OCI-LY7 (cell line): ENCODE measurements around the gene POC1A. TPM values are rescaled to one million over a fixed set of nuclear protein-coding genes. Genes with fewer than 3 reads are reported as not detected.

Experiments used
- BruUV-seq: library from RNA; stranded (reverse); fragments of 400-500 nt; replicated peaks from 2 replicates; lab custom pipeline; 2021; lab: Mats Ljungman, UMichigan
- CTCF ChIA-PET: fragments of 300-600 bp; sonication (Branson Sonifier 250); formaldehyde crosslinking; loops from one replicate; lab custom pipeline; 2022; ENCODE audit warnings: antibody characterized with exemption; ENCODE audit not compliant: unreplicated experiment; lab: Charles Lee
- POLR2A ChIA-PET: fragments of 300-600 bp; sonication (Branson Sonifier 250); formaldehyde crosslinking; loops from one replicate; lab custom pipeline; 2022; ENCODE audit warnings: antibody characterized with exemption; lab: Charles Lee
- DNase-seq: peaks from one replicate; pipeline ENCODE4 v3.0.0-alpha.2; 2015; ENCODE audit warnings: low spot score
- H2AFZ ChIP-seq: fragments of 200-600 bp; sonication (generic), shearing (Covaris generic); 2 replicates; pipeline ENCODE4 v1.6.1; 2014; ENCODE audit warnings: mild to moderate bottlenecking, antibody characterized with exemption, low read length, moderate library complexity
- H3K27ac ChIP-seq: fragments of 200-600 bp; sonication (generic); 2 replicates; pipeline ENCODE4 v1.5.1; 2014; ENCODE audit warnings: mixed run types, low read depth, mild to moderate bottlenecking, moderate library complexity, low read length, inconsistent platforms; ENCODE audit not compliant: poor library complexity, severe bottlenecking
- H3K36me3 ChIP-seq: fragments of 200-600 bp; sonication (generic); 2 replicates; pipeline ENCODE4 v1.6.1; 2014; ENCODE audit warnings: mild to moderate bottlenecking, antibody characterized with exemption, low read length, moderate library complexity, mixed read lengths; ENCODE audit not compliant: insufficient read depth
- H3K4me1 ChIP-seq: fragments of 200-600 bp; sonication (generic); 2 replicates; pipeline ENCODE4 v1.5.1; 2014; ENCODE audit warnings: mild to moderate bottlenecking, low read length; ENCODE audit not compliant: insufficient read depth, poor library complexity, severe bottlenecking
- H3K4me2 ChIP-seq: fragments of 200-600 bp; sonication (generic); 2 replicates; pipeline ENCODE4 v1.6.1; 2014; ENCODE audit warnings: mild to moderate bottlenecking, low read length
- H3K4me3 ChIP-seq: fragments of 200-600 bp; sonication (generic); 2 replicates; pipeline ENCODE4 v1.5.1; 2014; ENCODE audit warnings: mild to moderate bottlenecking, low read depth, low read length; ENCODE audit not compliant: poor library complexity, severe bottlenecking
- H3K79me2 ChIP-seq: fragments of 200-600 bp; sonication (generic); 2 replicates; pipeline ENCODE4 v1.6.1; 2016; ENCODE audit warnings: low read depth, mild to moderate bottlenecking, low read length, moderate library complexity, mixed read lengths; ENCODE audit not compliant: insufficient read depth
- H3K9me2 ChIP-seq: fragments of 200-600 bp; sonication (generic); 2 replicates; pipeline ENCODE4 v1.6.1; 2016; ENCODE audit warnings: mild to moderate bottlenecking, low read length, mixed read lengths; ENCODE audit not compliant: insufficient read depth
- H3K9me3 ChIP-seq: fragments of 200-600 bp; sonication (generic); 2 replicates; pipeline ENCODE4 v1.6.1; 2014; ENCODE audit warnings: mild to moderate bottlenecking, mixed run types, low read length, mixed read lengths
- H4K20me1 ChIP-seq: fragments of 200-600 bp; sonication (generic); 2 replicates; pipeline ENCODE4 v1.6.1; 2014; ENCODE audit warnings: mild to moderate bottlenecking, antibody characterized with exemption, low read length, moderate library complexity, mixed read lengths; ENCODE audit not compliant: insufficient read depth
- CTCF ChIP-seq: fragments of 200-600 bp; sonication (generic); conservative IDR thresholded peaks from 2 replicates; pipeline ENCODE4 v1.5.1; 2014; ENCODE audit warnings: mild to moderate bottlenecking, antibody characterized with exemption, low read length, moderate library complexity, mixed read lengths
- EZH2phosphoT487 ChIP-seq: fragments of 200-600 bp; sonication (generic); IDR thresholded peaks from 2 replicates; pipeline ENCODE4 v1.6.1; 2018; ENCODE audit warnings: low read depth, borderline replicate concordance, mild to moderate bottlenecking, mixed run types, antibody characterized with exemption, low read length, moderate library complexity, mixed read lengths
- intact Hi-C: fragments of 100-400 bp; cut with micrococcal nuclease; formaldehyde crosslinking; loops from one replicate; pipeline ENCODE4 v1.10.0; 2022; ENCODE audit not compliant: unreplicated experiment
- total RNA-seq, 2 experiments: library from RNA; depleted of rRNA in 1 of 2; stranded (reverse); fragments of >200 nt in 1 of 2; shearing (Covaris generic) in 1 of 2; gene quantifications; 2 replicates each; pipeline ENCODE4 v1.2.3, GENCODE V29; 2014 to 2022

Gene POC1A
- total RNA-seq, 2 experiments from 2014 or later = 40.0 to 41.0 TPM

- no peaks in the 10 kb centered on the region for H4K20me1 ChIP-seq
- no peak for TF ChIP-seq CTCF
- no peak for TF ChIP-seq EZH2phosphoT487
- no TSS peak for BruUV-seq
- no peak overlapping the region for H3K4me2 ChIP-seq
- no peaks in the 10 kb centered on the region for H3K79me2 ChIP-seq
- H3K9me2 ChIP-seq = no peaks in the 10 kb centered on the region
- ChIA-PET CTCF (no interaction called here), POLR2A (no interaction called here)
- no peak overlapping the region for H2AFZ ChIP-seq
- H3K36me3 ChIP-seq = peaks cover 68% of the 10 kb centered on the region
- no peak overlapping the region for H3K27ac ChIP-seq
- no peaks in the 10 kb centered on the region for H3K9me3 ChIP-seq
- H3K4me1 ChIP-seq = no peaks in the 10 kb centered on the region
- no peak overlapping the region for H3K4me3 ChIP-seq
- intact Hi-C loops = no loop called here
- no peak for DNase-seq
Measured at GRCh38 chr3:52130966-52131622, 23.1 kb downstream of the POC1A start.

GRCh38 chr3:52128118-52128683 lies 26.0 kb downstream of the POC1A start:
- POLR2A ChIA-PET = no interaction called here
- Histone ChIP-seq H3K79me2 (no peaks in the 10 kb centered on the region), H3K9me3 (no peaks in the 10 kb centered on the region), H3K27ac (no peak overlapping the region), H3K4me3 (no peak overlapping the region), H3K9me2 (no peaks in the 10 kb centered on the region), H3K36me3 (peaks cover 71% of the 10 kb centered on the region), H3K4me2 (no peak overlapping the region), H4K20me1 (no peaks in the 10 kb centered on the region), H3K4me1 (no peaks in the 10 kb centered on the region), H2AFZ (no peak overlapping the region)
- no peak for DNase-seq
- CTCF ChIA-PET = no interaction called here
- BruUV-seq = no TSS peak
- no peak for TF ChIP-seq EZH2phosphoT487
- no peak for TF ChIP-seq CTCF
- intact Hi-C loops = no loop called here

DNA sequence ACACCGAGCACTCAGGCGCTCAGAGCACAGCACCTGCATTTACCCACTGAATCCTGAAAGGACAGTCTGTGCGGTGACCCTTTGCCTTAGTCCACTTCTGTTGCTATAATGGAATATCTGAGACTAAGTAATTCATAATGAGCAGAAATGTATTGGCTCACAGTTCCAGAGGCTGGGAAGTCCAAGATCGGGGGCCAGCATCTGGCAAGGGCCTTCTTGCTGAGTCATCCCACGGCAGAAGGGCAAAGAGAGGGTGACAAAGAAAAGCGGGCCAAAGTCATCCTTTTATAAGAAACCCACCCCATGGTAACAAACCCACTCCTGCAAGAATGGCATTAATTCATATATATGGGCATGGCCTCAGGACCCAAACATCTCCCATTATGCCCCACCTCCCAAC lies 27.7 kb downstream of the POC1A start:
- H3K9me3 ChIP-seq = no peaks in the 10 kb centered on the region
- H3K9me2 ChIP-seq = no peaks in the 10 kb centered on the region
- H3K27ac ChIP-seq = no peak overlapping the region
- H2AFZ ChIP-seq = no peak overlapping the region
- no peaks in the 10 kb centered on the region for H3K79me2 ChIP-seq
- POLR2A ChIA-PET = no interaction called here
- peaks cover 84% of the 10 kb centered on the region for H3K36me3 ChIP-seq
- no peak overlapping the region for H3K4me2 ChIP-seq
- H3K4me1 ChIP-seq = peaks cover 15% of the 10 kb centered on the region
- H3K4me3 ChIP-seq = no peak overlapping the region
- DNase-seq = no peak
- intact Hi-C loops = no loop called here
- TF ChIP-seq EZH2phosphoT487 = no peak
- no peak for TF ChIP-seq CTCF
- CTCF ChIA-PET = no interaction called here
- H4K20me1 ChIP-seq = no peaks in the 10 kb centered on the region
- BruUV-seq = no TSS peak
